ENCODE results near the gene RAD54L.

- TF ChIP-seq SIN3A (IDR thresholded peaks at IDR 0.05; ENCODE audit: low read depth) = no peak
- TF ChIP-seq EZH2phosphoT487 (IDR thresholded peaks at IDR 0.05; ENCODE audit: borderline replicate concordance) = no peak
- no peak for TF ChIP-seq SP1 (IDR thresholded peaks at IDR 0.05; ENCODE audit: low read depth)
Observed at GRCh38 chr1:46288485-46289133, 41.0 kb downstream of the RAD54L start.

Data from HCT116 (cell line).